Heart left ventricle (tissue), 16 donors: ENCODE data around the gene ISG20L2. TPM values are rescaled to one million over a fixed set of nuclear protein-coding genes. Genes with fewer than 3 reads are reported as not detected.

ENCODE experiments used
- ATAC-seq, 4 donors: fragments of 200-7000 bp; cut with Tn5 transposase; one replicate each; pipeline ENCODE4 v1.9.1; 2020 to 2022; ENCODE audit warnings: moderate library complexity in 4 of 4, mild to moderate bottlenecking in 3 of 4, moderate number of reproducible peaks in 1 of 4
- DNase-seq, 5 donors: peaks; one replicate each; pipeline ENCODE4 v3.0.0-alpha.2; 2020
- H3K27ac ChIP-seq, 12 donors: fragments of 200-600 bp; sonication (generic) in 4 of 12; one replicate each; pipeline versions ENCODE4 v1.5.0 to v1.8.0; 2016 to 2022; ENCODE audit warnings: mild to moderate bottlenecking in 2 of 12
- H3K27me3 ChIP-seq, 9 donors: fragments of 200-600 bp; sonication (generic) in 2 of 9; one replicate each; pipeline versions ENCODE4 v1.5.1 to v1.8.0; 2016 to 2022; ENCODE audit warnings: mild to moderate bottlenecking in 3 of 9
- H3K36me3 ChIP-seq, 9 donors: fragments of 200-600 bp; sonication (generic) in 2 of 9; one replicate each; pipeline versions ENCODE4 v1.5.0 to v1.8.0; 2018 to 2022; ENCODE audit warnings: mild to moderate bottlenecking in 2 of 9
- H3K4me1 ChIP-seq, 12 donors: fragments of 200-600 bp; sonication (generic) in 4 of 12; one replicate each; pipeline versions ENCODE4 v1.5.0 to v1.8.0; 2016 to 2022; ENCODE audit warnings: mild to moderate bottlenecking in 3 of 12
- H3K4me3 ChIP-seq, 12 donors: fragments of 200-600 bp; sonication (generic) in 4 of 12; one replicate each; pipeline versions ENCODE4 v1.5.0 to v1.8.0; 2017 to 2022; ENCODE audit warnings: mild to moderate bottlenecking in 9 of 12, moderate library complexity in 4 of 12
- H3K9me3 ChIP-seq, 12 donors: fragments of 200-600 bp; sonication (generic) in 4 of 12; one replicate each; pipeline versions ENCODE4 v1.5.0 to v1.8.0; 2016 to 2022; ENCODE audit warnings: mild to moderate bottlenecking in 1 of 12
- POLR2A ChIP-seq, 2 donors: fragments of 450-650 bp; IDR thresholded peaks; one replicate each; pipeline ENCODE4 v1.6.1; 2017; ENCODE audit warnings: antibody characterized with exemption in 2 of 2, mild to moderate bottlenecking in 2 of 2, moderate library complexity in 2 of 2
- WGBS, 4 donors: extraction: QIAGEN DNeasy Blood & Tissue Kit in 2 of 4; methylation state at CpG; one replicate each; pipeline versions ENCODE4 v1.1.5 to v1.1.7; 2013 to 2018; 5-methylcytosine and 5-hydroxymethylcytosine counted together
- intact Hi-C, 10 donors: fragments of 100-400 bp; cut with DNase I; formaldehyde crosslinking; loops; one replicate each; pipeline versions ENCODE4 v1.11.1 to v1.14.2; 2022
- polyA plus RNA-seq, 2 donors: library from polyadenylated mRNA; stranded (reverse); fragments of 200-250 nt; gene quantifications; one replicate each; pipeline ENCODE4 v1.2.3, GENCODE V29; 2013
- total RNA-seq, 9 donors: library from RNA; depleted of rRNA in 2 of 9; stranded (reverse); fragments of >200 nt in 2 of 9; fragmentation: NEBNext Ultra II Directional in 3 of 9; extraction: Animal tissue kit (Norgen Biotek cat#: 25700) in 3 of 9; gene quantifications; one replicate each; pipeline versions ENCODE4 v1.1.0 to v1.2.4, GENCODE V29; 2016 to 2023
- TF ChIP-seq, protein P1 (sequence below), 12 donors: fragments of 200-600 bp; sonication (generic) in 4 of 12; IDR thresholded peaks; one replicate each; pipeline versions ENCODE4 v1.5.0 to v1.8.0; 2018 to 2022; ENCODE audit warnings: antibody characterized with exemption in 12 of 12, mild to moderate bottlenecking in 5 of 12
- donor health status: ischemic (EF 13 %, LVEDD 7.1; RV severe dilation, severe dysfunction).
- donor health status: healthy with polysubstance abuse.
- donor health status: DM: no; HTN: yes; CAD: no.
- donor health status: DM: no; HTN: no; CAD: no.
- donor health status: ischemic (EF 25% LVEDD 6.9; RV normal size, moderate dysfunction).
- donor health status: ischemic (EF 25% LVEDD 5.7; RV mildly dilated, moderate dysfunction).
- donor health status: healthy.
- donor health status: DM: yes; HTN: yes; CAD: no.
- donor health status: ischemic (EF 35%, LVEDD 5.7; RV mildly dilated, moderate dysfunction).
- donor health status: nonischemic (EF 11% LVEDD 7.7; RV severe dilation, severe dysfunction).
- donor health status: DM: yes; HTN: yes; CAD: no.
- donor health status: PGD.
- donor health status: ischemic (EF 29% LVEDD 5.4; RV normal size, mild dysfunction).
- donor health status: nonischemic (EF 23%, LVEDD 6.1; RV moderate dilation, normal function).

The ISG20L2 gene
- total and polyA plus RNA-seq, 11 donors: 5.1 to 17.9 (median 12.8) TPM

- Histone ChIP-seq H3K27me3 (peaks cover 0 to 43% (median 18%) of the 10 kb centered on the region in 9 donors), H3K27ac (no peak overlapping the region), H3K36me3 (no peaks in the 10 kb centered on the region), H3K4me3 (no peak overlapping the region), H3K4me1 (peaks cover 0 to 13% (median 3%) of the 10 kb centered on the region in 12 donors), H3K9me3 (no peaks in the 10 kb centered on the region)
- ATAC-seq: no peak
- no peak for DNase-seq
- intact Hi-C loops: loop anchor here in 4 of 10 donors (5.0 to 10.0 kb wide), 4 partner anchors 170 to 198 kb away; partner anchors contain the start of genes NTRK1 (in 1 of the 4) and PEAR1 (in 1 of the 4)
- no peak for TF ChIP-seq POLR2A (IDR thresholded peaks at IDR 0.05)
- TF ChIP-seq, protein P1, sequence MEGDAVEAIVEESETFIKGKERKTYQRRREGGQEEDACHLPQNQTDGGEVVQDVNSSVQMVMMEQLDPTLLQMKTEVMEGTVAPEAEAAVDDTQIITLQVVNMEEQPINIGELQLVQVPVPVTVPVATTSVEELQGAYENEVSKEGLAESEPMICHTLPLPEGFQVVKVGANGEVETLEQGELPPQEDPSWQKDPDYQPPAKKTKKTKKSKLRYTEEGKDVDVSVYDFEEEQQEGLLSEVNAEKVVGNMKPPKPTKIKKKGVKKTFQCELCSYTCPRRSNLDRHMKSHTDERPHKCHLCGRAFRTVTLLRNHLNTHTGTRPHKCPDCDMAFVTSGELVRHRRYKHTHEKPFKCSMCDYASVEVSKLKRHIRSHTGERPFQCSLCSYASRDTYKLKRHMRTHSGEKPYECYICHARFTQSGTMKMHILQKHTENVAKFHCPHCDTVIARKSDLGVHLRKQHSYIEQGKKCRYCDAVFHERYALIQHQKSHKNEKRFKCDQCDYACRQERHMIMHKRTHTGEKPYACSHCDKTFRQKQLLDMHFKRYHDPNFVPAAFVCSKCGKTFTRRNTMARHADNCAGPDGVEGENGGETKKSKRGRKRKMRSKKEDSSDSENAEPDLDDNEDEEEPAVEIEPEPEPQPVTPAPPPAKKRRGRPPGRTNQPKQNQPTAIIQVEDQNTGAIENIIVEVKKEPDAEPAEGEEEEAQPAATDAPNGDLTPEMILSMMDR (IDR thresholded peaks at IDR 0.05): no peak
- WGBS, 4 donors: 91 to 96% (median 95%) methylated on average over 5 of the region's 5 CpGs
Measured at GRCh38 chr1:156694690-156694962, 33.9 kb downstream of the ISG20L2 start.

GRCh38 chr1:156693848-156694689 lies 34.5 kb downstream of the ISG20L2 start:
- no peak overlapping the region for H3K27ac ChIP-seq
- no peak for TF ChIP-seq POLR2A (IDR thresholded peaks at IDR 0.05)
- TF ChIP-seq, protein P1 (IDR thresholded peaks at IDR 0.05): no peak
- intact Hi-C loops: loop anchor here in 4 of 10 donors (5.0 to 10.0 kb wide), 4 partner anchors 171 to 198 kb away; partner anchors contain the start of genes NTRK1 (in 1 of the 4) and PEAR1 (in 1 of the 4)
- H3K9me3 ChIP-seq: no peaks in the 10 kb centered on the region
- no peak overlapping the region for H3K4me3 ChIP-seq
- H3K27me3 ChIP-seq: peaks cover 0 to 44% (median 18%) of the 10 kb centered on the region in 9 donors
- ATAC-seq (no peak), DNase-seq (peak in 1 of 5 donors; percentile 14)
- peaks cover 0 to 18% (median 9%) of the 10 kb centered on the region in 12 donors for H3K4me1 ChIP-seq
- WGBS, 4 donors: 79 to 86% (median 83%) methylated on average over 9 to 12 of the region's 12 CpGs
- no peaks in the 10 kb centered on the region for H3K36me3 ChIP-seq

DNA sequence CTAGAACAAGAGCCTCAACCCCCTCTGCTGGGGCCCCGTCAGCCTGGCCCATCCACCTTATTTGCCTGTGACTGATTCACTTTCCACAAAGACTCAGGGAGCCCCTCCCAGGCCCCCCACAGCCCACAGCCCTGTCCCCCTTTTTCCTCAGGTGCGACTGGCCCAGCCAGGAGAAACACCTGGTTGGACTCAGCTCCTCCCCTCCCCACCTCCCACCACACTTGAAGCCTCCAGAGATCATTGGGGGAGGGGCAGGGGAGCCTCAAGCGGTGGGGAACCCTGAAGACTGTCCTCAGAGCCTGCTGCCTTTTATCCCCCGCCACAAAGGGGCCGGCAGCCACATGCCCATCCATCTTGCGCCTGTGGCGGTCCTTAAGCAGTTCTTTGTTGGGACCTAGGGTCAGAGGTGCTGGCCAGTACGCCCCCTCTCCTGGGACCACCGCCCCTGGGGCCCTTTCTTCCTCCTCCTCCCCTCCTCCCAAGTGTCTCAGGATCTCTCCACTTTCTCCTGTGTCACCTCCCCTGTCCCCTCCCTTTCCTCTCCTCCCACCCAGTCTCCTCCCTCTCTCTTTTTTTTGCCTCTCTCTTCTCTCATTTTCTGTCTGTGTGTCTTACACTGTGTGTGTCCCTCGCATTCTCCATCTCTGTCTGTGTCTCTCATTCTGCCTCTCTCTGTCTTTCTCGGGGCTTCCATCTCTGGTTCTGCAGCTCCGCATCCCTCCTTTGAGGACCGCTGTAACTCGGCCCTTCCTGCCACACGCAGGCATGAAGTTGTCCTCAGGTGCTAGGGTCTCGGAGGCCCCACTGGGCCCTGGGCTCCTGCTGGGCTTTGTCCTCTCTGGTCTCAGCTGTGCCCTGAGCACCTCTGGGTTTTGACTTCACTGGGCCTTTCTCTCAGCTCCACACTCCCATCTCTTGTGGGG lies 35.4 kb downstream of the ISG20L2 start:
- ATAC-seq (no peak), DNase-seq (peak in 1 of 5 donors; percentile 25)
- 51 to 64% (median 60%) methylated on average over 15 to 16 of the region's 16 CpGs for WGBS, 4 donors
- Histone ChIP-seq H3K9me3 (no peaks in the 10 kb centered on the region), H3K4me3 (no peak overlapping the region), H3K4me1 (peaks cover 0 to 19% (median 9%) of the 10 kb centered on the region in 12 donors), H3K36me3 (no peaks in the 10 kb centered on the region), H3K27ac (no peak overlapping the region), H3K27me3 (peaks cover 0 to 44% (median 22%) of the 10 kb centered on the region in 9 donors)
- TF ChIP-seq, protein P1 (IDR thresholded peaks at IDR 0.05): no peak
- no peak for TF ChIP-seq POLR2A (IDR thresholded peaks at IDR 0.05)
- intact Hi-C loops: loop anchor here in 4 of 10 donors (5.0 to 10.0 kb wide), 4 partner anchors 172 to 199 kb away; partner anchors contain the start of genes NTRK1 (in 1 of the 4) and PEAR1 (in 1 of the 4)
